ENCODE measurements around the gene TFF3. TPM values are rescaled to one million over a fixed set of nuclear protein-coding genes. Genes with fewer than 3 reads are reported as not detected.
"Not testable (repeated sequence)": the region's sequence is repeated elsewhere in the genome, so short reads cannot be mapped to it uniquely, and the experiment has no call there.

The TFF3 gene
- total RNA-seq, 1 experiment from 2014 or later = not detected

DNA sequence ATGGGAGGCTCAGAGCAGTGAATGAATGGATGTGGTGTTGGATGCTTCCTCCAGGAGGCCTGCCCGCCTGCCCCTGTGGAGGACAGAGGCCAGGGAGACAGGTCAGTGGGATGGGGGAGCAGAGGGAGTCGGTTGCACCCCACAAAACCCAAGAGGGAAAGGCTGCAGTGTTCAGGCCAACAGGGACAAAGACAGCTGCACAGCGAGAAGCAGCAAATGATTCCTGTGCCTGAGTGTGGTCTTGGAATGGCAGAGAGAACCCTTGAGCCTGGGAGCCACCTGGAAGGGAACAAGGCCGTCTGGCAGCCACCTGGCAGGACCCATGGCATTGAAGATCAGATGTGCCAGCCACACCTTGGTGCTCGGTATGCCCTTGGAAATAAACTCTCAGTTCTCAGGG lies 8.1 kb downstream of the TFF3 start:
- no peak for DNase-seq (ENCODE audit: extremely low read depth, low read depth)

DNA sequence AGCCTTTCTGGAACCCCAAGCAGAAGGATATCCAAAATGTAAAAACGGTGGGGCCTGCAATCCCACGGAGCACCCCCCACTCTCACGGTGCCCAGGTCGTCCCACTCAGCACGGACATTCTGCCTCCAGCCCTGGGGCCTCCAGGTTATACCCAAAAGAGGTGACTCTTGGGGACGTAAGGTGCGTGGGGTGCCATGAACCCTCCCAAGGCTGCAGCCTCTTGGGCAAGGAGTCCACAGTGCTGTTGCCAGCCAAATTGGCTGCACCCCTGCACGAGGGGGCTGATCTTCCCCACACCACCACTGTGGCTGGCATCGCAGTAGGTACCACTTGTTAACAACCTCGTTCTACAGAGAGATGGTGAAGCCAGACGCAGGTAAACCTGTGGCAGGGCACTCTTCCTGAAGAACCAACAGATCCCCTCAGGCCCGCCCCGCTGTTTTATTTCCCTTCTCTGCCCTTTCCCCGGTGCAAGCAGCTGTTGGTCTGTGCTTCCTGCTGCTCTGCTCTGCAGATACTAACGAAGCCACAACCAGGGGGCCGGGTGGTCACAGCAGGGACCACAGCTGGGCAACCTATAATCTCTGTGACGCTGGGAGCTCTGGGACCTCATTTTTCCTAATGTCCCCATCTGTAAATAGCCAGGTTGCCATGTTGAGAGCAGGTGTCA lies 8.7 kb downstream of the TFF3 start:
- DNase-seq (ENCODE audit: extremely low read depth, low read depth) = no peak

DNA sequence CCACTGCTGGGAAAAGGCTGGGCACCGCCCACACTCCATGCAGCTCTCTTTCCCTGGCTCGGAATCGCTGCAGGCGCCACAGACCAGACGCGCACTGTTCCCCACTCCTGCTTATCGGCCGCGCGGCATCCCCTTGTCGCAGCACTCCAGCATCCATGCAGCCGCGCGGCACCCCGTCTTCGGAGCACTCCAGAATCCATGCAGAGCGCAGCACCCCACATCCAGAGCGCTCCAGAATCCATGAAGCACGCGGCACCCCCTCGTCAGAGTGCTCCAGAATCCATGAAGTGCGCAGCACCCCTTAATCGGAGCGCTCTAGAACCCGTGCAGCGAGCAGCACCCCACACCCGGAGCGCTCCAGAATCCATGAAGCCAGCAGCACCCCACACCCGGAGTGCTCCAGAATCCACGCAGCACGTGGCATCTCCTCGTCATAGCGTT lies 9.5 kb downstream of the TFF3 start:
- no peak for DNase-seq (ENCODE audit: extremely low read depth, low read depth)

DNA sequence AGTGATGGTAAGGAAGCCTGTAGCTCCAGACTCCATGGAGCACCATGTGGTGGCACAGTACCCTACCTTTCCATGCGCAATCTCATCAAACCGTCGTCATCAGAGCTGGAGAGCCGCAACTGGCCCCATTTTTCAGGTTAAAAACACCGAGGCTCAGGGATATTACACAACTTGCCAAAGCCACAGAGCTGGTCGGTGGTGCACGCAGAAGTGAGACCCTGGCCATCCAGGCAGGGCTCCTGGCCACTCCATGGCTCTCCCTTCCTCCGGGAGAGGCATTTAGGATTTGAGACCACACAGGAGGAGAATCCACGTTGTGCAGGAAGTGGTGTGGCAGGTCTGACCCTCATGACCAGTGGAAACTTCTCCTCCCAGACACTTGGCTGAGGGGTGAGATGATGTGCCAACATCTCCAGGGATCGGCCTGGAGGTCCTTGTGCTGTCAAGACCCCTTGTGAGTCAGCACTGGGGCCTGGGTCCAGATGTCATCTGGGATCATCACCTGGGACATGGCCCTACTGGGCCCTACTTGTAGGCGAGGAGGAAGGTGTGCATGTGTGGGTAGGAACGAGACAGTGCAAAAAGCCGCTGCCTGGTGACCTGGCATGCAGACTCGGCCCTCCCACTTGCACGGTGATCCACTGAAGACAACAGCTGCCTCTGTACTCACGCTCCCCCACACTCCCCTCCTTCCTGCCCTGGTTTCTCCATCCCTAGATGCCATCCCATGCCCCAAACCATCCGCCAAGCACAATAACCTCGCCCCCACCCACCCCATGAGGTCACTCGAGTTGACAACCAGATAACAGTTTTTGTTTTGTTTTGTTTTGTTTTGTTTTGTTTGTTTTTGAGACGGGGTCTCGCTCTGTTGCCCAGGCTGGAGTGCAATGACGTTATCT lies 10.4 kb downstream of the TFF3 start:
- no peak for DNase-seq (ENCODE audit: extremely low read depth, low read depth)

DNA sequence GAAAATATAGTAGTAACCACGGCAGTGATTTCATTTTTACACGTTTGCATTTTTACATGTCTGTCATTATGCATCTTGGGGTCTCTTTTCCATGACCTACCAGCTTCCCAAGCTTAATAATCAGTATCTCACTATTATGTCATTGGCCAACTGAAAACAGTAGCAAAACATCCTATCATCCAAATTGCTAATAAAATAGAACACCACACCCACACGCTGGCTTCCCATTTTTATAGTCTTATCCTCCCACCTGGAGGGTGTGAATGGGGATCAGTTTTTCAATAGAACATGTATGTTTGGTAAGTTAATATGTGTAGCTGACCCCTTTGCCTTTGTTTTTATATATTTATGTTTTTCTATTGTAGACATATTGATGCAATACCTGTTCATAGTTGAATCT lies 11.8 kb downstream of the TFF3 start:
- no peak for DNase-seq (ENCODE audit: extremely low read depth, low read depth)

DNA sequence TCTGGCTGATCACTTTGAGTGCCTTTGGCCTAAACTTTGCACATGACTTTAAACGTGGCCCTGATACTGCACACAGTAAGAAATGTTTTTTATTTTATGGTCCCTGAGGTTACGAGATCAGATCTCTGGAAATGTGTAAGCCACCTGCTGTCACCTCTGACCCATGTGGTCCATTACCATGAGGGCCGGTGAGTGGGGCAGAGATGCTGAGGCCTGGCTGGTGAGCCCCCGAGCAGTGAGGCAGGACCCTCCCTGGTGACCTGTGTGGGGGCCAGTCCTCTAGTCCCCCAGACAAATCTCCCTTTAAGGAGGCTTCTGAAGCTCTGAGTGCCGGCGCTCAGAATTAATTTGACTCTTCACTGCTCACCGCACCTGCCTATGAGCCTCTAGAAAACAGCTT lies 12.4 kb downstream of the TFF3 start:
- DNase-seq (ENCODE audit: extremely low read depth, low read depth) = no peak

DNA sequence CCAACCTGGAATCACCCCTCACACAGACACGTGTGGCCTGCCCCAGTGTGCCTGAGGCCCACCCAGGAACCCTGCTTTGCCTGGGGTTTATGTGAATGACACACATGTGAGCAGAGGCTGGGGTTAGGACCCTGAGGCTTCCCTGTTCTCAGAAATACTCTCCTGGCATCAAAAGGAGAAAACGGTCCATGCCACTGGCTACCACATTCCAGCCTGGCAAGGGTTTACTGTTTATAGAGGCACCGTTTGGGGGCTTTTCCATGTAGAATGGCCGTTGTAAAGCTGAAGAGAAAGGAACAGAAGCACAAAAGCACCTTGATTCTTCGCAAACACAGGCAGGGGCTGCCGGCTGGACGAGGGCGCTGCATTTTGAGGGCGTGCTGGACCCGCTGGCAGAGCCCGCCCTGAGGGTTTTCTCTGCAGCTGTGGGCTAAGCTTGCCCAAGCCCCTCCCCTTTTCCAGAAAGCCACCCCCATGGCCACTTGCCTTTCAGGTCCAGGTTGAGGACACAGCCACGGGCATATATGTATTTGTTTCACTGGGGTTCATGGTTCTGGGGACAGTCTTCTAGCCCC lies 13.0 kb downstream of the TFF3 start:
- no peak for DNase-seq (ENCODE audit: extremely low read depth, low read depth)

DNA sequence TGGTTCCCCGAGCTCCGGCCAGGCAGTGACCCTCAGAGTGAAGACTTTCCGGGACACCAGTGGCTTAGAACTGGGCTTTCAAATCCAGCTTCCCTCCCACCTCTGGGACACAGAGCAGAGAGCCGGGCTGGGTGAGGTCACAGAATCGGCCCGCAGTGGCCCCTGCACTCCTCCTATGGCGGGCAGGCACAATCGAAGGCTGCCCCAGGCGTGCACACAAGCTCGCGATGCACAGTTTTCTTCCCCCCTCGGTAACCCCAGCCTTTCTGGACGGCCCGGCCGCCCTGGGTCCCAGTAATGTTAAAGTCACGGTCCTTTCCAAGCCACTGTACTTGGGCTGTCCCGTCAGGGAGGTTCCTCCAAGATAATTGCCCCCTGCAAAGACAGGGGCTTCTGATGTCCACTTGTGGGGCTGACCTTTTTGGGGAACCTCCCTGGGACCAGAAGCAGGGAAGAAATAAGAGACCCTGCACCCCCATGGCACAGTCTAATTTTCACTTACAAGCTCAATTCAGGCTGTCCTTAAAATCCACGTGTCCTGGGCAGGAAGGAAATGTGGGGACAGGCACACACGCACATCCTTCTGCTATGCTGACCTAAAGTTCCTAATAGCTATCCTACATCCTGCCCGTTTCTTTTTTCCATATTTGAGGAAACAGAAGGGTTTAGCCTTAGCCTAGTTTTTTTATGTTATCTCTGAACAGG lies 13.7 kb downstream of the TFF3 start:
- no peak for DNase-seq (ENCODE audit: extremely low read depth, low read depth)

DNA sequence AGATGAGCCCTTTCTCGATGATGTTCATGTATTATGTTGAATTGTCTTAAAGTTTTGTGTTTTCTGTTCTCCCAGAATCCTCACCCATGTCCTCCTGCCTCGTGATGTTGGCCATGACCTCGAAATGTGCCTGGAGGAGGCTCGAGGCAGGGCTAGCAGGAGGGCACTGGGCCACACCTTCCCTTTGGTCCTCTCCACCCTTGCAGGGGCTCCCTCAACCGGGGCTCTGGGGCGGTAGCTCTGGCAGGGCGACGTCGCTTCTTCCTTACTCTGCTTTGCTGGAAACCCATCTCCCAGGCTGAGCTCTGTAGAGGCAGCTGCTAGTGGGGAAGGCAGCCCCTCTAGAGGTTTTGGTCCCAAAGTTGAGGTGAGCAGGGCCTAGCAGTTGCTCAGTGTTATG lies 14.3 kb downstream of the TFF3 start:
- DNase-seq (ENCODE audit: extremely low read depth, low read depth) = no peak

DNA sequence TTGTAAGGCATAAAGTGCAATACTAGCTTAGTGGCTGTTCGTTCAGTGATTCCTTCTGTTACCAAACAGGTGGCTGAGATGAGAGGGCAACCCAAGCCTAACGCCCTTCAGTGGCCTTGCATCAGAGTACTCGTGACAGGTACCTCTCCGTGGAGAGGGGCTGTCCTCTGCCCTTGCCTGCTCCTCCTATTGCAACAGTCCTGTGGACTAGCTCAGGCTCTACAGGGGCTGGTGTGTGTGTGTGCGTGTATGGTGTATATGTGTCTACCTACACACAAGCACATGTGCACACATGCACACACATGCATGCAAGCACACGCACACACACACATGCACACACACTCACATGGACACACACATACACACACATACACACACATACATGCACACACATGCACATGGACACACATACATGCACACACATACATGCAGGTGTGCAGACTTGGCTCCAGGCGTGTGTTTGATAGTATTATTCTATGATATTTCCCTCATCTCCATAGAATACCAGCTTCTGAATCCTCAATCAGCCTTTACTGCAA lies 15.1 kb downstream of the TFF3 start:
- DNase-seq (ENCODE audit: extremely low read depth, low read depth) = no peak

DNA sequence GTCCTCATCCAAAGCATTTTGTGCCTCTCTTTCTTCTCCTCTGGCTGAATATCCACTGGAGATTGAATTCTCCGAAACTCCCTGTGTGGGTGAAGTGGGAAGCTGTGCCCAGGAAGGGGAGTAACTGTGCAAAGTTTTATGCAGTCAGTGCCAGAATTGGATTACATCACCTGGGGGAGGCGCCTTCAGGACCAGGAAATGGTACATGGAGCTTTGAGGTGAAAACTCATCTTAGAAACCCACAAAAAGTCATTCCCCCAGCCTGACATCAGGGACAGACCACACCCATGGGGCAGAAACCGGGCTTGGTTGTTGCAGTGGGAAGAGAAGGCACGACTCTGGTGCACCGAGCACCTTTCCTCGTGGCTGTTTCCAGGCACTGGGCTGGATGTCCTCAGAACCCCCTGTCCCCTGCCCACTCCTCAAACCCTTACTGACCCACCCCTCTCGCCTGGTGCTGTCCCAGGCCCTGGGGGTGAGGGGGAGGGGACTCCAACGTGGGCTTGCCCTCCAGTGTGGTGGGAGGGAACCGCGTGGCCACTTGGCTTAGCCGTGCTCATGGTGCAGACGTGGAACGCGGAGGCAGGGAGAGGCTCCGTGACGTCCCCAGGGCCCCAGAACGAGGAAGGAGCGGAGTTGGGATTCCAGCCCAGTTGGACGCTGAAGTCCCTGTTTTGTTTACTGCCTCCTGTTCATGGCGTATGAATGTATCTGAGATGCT lies 15.7 kb downstream of the TFF3 start:
- no peak for DNase-seq (ENCODE audit: extremely low read depth, low read depth)

DNA sequence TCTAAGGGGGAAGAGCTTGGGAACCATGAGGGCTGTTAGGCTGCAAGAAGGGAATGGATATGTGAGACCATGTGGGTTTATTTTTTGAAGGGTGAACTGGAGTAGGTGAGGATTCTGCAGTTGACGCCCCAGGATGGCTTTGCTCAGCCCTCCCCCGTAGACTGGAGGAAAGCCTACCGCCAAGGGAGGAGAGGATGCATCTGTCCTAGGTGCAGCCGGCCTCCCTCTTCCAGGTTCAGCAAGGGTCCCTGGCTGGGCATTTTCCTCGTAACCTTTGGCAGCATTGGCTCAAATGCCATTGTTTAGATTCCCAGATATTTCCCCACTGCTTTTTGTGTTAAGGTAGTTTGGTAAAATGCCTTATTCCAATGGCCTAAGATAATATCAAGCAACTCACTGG lies 16.6 kb downstream of the TFF3 start:
- DNase-seq (ENCODE audit: extremely low read depth, low read depth) = no peak

DNA sequence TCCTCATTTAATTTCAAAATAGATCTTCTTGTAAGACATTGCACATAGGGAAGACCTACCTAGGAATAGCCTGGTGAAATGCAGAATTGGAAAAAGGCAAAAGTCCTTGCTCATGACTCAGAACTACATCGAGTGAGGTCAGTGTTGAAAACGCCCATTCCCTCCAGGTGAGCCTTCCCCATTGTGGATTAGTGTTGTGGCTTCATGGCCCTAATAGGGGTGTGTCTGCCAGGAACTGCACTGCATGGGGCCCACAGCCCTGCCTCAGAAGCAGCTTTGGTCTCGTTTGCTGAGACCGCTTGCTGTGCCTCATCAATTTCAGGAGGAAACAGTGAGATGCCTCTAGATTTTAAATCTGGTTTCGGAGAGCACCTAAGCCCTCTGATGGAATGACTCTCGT lies 17.0 kb downstream of the TFF3 start:
- no peak for DNase-seq (ENCODE audit: extremely low read depth, low read depth)

DNA sequence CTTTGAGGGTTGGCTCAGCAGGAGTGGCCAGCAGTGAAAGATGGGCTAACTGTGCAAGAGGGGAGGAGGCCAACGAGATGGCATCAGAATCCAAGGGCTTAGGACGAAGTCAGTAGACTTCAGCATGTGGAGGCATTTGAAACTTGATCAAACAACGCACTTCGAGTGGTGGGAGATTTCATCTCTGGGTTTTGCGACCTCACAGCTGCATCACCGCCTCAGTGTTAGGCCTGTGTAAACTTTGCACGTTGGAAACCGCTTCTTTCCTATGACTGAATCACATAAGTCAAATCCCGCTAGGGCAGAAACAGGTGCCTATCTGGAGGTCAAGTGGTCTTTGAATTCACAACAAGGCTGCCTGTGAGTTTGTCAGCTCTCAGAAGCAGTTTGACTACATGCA lies 17.8 kb downstream of the TFF3 start:
- no peak for DNase-seq (ENCODE audit: extremely low read depth, low read depth)

DNA sequence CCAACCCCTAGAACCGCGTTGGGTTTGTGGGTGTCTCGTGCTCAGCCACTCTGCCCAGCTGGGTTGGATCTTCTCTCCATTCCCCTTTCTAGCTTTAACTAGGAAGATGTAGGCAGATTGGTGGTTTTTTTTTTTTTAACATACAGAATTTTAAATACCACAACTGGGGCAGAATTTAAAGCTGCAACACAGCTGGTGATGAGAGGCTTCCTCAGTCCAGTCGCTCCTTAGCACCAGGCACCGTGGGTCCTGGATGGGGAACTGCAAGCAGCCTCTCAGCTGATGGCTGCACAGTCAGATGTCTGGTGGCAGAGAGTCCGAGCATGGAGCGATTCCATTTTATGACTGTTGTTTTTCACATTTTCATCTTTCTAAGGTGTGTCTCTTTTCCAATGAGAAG lies 18.7 kb downstream of the TFF3 start:
- DNase-seq (ENCODE audit: extremely low read depth, low read depth) = no peak

DNA sequence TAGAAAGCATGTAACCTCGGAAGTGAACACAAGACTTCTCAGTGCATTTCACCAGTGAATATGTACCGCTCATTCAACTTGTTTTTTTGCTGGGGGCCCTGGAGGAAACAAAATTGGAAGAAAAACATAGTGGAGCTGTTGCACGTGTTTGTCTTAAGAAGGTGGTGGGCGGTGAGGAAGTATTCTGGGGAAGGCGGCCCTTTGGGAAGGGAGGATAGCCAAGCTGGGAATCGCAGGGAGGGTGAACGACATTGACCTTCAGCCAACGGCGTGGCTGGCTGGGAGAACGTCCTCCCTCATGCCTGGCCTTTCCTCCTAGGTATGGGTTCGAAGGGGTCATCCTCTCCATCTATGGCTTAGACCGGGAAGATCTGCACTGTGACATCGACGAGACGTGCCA lies 19.4 kb downstream of the TFF3 start:
- DNase-seq (ENCODE audit: extremely low read depth, low read depth) = no peak

DNA sequence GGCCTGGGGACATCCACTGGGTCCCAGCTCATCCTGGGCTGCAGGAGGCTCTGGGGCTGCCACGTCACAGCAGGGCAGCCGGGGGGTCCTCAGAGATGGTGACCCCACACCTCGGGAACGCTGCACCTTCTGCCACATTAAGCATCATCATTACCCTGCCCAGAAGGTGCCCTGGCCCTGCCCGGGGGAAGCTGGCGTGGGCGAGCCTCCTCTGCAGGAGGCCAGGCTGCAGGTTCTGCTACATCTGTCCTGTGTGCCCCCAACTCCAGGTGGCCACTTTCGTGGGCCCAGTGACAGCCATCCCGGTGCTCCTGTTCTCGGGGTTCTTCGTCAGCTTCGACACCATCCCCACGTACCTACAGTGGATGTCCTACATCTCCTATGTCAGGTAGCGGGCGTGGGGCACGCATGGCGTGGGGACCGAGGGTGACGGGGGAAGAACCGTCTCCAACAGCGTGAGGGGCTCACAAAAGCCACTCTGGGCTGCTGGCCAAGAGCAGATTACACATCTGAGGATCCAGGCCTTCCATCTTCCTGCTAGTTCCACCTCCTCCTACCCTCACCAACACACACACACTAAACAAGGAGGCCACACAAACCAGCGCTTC lies 20.8 kb downstream of the TFF3 start:
- no peak for DNase-seq (ENCODE audit: extremely low read depth, low read depth)

DNA sequence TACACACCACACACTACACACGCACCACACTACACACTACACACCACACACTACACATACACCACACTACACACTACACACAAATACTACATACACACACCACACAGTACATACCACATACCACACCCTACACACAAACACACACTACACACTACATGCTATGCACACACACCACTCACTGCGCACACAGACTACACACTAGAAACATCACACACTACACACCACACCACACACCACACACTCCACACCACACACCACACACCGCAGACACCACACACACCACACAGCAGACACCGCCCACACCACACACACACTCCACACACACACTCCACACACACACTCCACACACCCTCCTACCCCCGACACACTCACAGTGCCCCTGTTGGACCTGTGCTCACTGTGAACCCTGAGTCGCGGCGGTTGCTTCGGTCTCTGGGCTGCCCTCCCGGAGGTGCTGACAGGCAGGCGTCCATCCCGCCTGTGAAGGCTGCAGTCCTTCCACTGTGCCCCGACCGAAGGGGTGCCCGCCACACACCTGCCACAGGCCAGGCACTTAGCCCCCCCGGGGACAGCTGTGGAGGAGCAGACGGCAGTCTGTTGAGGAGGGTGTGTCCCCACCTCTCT lies 21.4 kb downstream of the TFF3 start:
- DNase-seq (ENCODE audit: extremely low read depth, low read depth) = no peak

DNA sequence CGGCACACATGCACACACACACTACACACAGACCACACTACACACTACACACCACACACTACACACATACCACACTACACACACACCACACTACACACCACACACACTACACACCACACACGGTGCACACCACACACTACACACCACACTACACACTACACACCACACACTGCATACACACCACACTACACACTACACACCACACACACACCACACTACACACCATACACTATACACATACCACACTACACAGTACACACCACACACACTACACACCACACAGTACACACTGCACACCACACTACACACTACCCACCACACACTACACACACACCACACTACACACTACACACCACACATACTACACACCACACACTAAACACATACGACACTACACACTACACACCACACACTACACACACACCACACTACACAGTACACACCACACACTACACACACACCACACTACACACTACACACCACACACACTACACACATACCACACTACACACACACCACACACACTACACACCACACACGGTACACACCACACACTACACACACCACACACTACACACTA lies 22.6 kb downstream of the TFF3 start:
- not testable (repeated sequence) for DNase-seq (ENCODE audit: extremely low read depth, low read depth)

Data from NCI-H460 (cell line).